Tibial nerve (tissue), 4 donors: Measurements from ENCODE around the gene STRBP.

ENCODE experiments used
- EP300 ChIP-seq, 2 donors: sonication (generic); formaldehyde crosslinking; IDR thresholded peaks; one replicate each; pipeline ENCODE4 v1.6.1; 2017; ENCODE audit warnings: antibody characterized with exemption in 2 of 2, mild to moderate bottlenecking in 1 of 2
- POLR2A ChIP-seq, 2 donors: fragments of 450-650 bp; IDR thresholded peaks; one replicate each; pipeline ENCODE4 v1.6.1; 2017; ENCODE audit warnings: antibody characterized with exemption in 2 of 2, mild to moderate bottlenecking in 2 of 2, moderate library complexity in 2 of 2
- TF ChIP-seq, protein P1 (sequence below), 5 experiments: fragments of 200-600 bp in 3 of 5; fragments of 450-650 bp in 2 of 5; sonication (generic) in 3 of 5; IDR thresholded peaks; one replicate each; pipeline ENCODE4 v1.5.1; 2016 to 2019; ENCODE audit warnings: antibody characterized with exemption in 5 of 5, mild to moderate bottlenecking in 3 of 5, moderate library complexity in 2 of 5

DNA sequence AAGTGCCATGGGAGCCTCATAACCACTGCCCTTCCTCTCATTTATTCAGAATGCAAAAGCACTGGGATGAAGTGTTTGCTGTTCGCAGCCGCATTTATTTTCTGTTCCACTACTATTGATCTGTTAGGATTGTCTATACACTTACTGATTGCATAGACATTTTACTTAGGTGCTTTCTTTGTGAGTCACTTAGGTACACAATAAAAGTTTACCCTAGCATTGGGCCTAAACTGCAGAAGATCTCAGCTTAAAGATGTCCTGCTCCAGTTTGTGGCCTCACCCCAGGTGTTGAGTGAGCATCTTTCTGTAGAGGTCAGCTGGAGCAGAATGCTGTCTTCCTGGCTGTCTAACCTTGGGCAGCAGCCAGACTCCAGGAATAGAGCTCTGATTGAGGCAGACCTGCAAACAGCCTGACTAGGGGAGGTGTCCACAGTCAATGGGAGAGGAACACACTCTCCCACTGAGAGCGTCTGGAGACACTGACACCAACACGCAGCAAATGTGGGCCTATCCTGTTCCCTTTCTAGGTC, 181.0 kb downstream of the STRBP start:
- TF ChIP-seq, protein P1, sequence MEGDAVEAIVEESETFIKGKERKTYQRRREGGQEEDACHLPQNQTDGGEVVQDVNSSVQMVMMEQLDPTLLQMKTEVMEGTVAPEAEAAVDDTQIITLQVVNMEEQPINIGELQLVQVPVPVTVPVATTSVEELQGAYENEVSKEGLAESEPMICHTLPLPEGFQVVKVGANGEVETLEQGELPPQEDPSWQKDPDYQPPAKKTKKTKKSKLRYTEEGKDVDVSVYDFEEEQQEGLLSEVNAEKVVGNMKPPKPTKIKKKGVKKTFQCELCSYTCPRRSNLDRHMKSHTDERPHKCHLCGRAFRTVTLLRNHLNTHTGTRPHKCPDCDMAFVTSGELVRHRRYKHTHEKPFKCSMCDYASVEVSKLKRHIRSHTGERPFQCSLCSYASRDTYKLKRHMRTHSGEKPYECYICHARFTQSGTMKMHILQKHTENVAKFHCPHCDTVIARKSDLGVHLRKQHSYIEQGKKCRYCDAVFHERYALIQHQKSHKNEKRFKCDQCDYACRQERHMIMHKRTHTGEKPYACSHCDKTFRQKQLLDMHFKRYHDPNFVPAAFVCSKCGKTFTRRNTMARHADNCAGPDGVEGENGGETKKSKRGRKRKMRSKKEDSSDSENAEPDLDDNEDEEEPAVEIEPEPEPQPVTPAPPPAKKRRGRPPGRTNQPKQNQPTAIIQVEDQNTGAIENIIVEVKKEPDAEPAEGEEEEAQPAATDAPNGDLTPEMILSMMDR (IDR thresholded peaks at IDR 0.05) = no peak
- TF ChIP-seq POLR2A (IDR thresholded peaks at IDR 0.05) (no peak), EP300 (IDR thresholded peaks at IDR 0.05) (no peak)
